ENCODE results near the gene SPRED2. TPM values are rescaled to one million over a fixed set of nuclear protein-coding genes. Genes with fewer than 3 reads are reported as not detected.

The SPRED2 gene
- polyA plus RNA-seq, 1 donor, result 41.2 TPM

DNA sequence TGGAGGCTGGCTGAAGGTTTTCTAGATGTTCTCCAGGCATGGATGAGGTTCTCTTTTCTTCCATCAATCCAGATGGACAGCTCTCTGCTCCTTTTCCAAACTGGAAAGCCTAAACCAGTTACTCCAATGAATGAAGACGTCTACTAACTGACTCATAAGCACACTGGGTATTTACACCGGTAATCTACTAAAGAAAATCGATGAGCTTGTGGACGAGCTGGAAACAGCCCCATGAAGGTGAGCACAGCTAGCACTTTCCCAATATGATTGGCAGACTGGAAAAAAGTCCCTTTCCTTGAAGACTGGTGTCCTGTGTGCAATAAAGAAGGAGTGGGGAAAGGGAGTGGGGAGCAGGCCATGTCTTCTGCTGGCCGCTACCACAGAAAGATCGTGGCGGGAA, 120.8 kb downstream of the SPRED2 start:
- DNase-seq, result no peak

DNA sequence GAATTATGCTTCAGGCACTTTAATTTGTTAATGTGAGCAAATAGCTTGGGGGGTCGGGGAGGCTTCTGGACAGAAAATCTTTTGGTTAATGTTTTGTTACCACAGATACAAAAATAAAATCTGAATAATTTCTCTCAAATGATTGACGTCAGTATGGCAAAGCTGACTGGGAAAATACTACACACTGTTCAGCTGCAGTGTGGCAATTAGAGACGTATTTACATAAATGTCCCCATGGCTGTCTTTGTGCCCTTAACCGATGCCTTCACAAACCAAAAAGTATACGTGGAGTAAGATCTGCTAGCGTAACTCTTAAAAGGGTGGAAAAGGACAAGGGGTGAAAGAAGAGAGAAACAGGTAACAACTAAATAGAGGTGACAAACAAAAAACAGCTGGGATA, 121.3 kb downstream of the SPRED2 start:
- DNase-seq, result no peak

DNA sequence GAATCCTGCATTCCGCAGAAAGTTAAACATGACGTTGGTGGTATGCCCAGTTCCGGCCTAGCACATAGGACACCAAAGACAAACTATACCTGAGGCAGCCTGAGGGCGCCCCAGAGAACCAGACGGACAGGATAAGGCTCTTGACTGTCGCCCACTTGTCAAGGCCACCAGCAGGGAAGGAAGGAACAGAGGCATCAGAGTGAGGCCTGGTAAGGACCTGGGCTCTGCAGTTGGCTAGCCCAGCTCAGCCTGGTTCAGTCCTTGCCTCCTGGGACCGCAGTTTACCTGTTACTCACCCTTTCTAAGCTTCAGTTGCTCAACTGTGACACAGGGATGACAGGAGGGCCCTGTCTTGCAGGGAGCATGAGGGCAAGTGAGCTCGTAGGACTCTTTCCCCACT, 122.7 kb downstream of the SPRED2 start:
- no peak for DNase-seq

DNA sequence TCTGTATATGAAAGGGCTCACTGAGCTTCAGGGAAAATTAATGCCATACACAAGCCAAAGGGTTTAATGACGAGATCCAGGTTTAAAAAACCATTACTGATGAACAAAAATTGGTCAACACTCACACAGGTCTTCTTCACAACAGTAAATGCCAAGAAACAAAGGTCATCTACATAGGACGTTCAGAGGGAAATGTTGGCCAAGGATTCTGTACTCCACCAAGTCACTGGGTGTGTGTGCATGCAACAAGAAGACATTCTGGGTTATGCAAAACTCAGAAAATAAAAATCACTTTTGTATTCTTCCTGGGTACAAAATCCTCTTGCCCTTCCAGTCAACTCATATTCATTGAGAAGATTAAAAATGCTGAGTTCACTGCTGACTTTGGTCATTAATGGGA, 126.5 kb downstream of the SPRED2 start:
- no peak for DNase-seq

DNA sequence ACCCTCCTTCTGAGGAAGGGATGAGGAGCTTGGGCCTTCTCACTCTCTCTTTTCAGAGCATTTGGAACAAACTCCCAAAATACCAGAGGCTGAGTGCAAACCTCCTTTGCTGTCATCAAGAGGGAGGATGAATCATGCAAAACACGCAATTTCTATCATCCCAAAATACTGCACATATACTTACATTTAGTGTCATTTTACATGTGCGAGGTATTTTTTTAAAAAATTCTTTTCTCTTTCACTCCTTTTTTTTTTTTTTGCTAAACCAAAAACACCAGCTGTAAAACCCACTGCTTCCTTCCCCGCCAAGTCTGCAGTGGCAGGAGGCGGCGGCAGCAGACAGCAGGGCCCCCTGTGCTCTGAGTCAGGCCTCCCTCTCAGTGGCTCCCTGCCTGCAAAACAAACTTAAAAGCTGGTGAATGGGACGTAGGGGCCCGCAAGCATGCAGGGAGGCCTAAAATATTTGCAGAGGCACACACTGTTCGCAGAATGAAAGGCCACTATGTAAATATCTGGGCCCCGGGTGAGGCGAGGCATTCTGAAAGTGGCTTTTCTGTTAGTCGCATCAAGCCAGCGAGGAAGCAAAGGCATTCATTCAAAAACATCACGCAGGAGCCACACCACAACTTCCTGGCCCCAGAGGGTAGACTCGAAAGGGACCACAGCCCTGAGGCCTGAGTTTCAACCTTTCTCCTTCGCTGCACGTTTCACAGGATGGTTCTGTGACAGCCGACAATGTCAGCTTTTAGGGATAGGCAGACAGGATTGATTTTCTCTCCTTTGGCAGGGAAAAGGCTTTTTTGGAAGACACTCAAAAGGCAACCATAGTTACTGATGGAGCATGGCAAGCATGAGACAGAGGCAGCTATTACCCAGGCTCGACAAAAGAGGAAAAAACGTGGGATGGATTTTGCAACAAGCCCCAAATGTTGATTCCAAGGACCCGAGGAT, 131.4 kb downstream of the SPRED2 start:
- no peak for DNase-seq

DNA sequence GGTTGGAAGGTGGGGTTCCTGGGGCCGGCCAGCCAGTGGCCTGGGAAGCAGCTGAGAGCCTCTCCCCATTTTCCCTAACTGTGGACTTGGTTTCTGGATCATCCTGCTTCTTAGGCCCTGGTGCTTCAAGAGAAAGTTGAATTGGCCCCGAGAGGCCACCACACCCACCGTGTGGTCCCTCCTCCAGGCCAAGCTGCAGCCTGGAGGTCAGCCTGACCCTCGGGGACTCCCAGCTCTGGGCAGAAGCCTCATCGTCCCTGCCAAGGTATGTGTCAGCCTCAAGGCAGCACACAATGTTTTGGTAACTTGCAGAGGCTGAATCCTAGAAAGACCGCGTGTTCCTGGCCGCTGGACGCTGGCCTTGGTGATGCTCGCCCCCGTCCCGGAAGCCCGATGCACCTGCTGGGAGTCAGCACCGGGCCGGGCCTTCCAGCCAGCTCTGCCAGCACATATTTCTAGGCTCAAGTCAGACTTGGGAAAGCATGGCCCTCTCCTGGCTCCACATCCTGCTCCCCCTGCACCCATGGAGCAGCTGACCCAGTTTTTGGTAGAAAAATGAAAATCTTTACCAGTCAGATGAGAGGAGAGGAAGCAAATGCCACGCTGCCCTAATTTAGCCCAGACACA, 132.2 kb downstream of the SPRED2 start:
- no peak for DNase-seq

DNA sequence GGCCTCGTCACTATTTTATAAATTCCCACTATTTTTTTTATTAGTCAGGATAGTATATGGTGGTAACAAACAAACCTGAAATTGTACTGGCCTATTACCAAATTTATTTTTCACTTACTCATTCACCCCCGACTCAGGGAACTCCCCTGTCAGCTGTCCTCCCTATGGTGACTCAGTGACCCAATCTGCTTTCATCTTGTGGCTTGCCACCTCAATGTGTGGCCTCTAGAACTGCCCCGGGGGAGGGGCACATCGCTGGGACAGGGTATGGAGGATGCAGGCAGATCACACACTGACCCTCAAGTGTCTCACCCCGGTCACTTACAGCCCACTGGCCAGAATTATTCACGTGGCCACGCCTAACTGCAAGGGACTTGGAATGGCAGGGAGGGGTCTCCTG, 133.2 kb downstream of the SPRED2 start:
- DNase-seq, result no peak

DNA sequence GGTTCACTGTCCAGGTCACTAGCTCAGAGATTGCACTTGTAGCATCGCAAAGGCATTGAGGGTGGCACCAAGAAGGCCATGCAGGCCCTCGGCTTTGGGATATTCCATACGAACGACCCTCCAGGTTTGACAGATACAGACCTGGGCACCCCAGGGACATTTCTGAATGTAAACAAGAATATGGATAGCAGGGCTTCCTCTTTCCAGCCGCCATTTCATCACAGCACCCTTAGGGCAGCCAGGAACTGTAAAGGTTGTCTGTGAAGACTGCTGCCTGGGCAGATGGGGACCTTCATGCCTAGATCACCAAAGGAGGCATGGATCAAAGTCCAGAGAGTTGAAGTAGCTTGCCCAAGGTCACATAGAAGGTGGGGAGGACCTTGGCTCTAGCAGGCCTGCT, 134.3 kb downstream of the SPRED2 start:
- DNase-seq, result no peak

DNA sequence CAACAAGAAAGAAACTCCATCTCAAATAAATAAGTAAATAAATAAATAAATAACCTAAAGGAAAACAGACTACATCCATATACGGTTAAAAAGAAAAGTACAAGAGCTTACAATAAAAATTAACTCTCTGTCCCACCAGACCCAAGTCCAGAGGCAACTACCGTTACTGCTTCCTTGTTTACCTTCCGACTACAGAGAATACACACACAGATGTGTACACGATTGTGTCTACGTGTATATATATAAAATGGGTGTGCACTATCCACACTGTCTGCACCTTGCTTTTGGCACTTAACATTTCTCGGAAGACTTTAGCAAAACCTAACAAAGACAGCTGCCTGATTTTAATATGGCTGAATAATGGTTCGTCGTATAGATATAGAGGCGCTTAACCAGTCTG, 134.9 kb downstream of the SPRED2 start:
- no peak for DNase-seq

DNA sequence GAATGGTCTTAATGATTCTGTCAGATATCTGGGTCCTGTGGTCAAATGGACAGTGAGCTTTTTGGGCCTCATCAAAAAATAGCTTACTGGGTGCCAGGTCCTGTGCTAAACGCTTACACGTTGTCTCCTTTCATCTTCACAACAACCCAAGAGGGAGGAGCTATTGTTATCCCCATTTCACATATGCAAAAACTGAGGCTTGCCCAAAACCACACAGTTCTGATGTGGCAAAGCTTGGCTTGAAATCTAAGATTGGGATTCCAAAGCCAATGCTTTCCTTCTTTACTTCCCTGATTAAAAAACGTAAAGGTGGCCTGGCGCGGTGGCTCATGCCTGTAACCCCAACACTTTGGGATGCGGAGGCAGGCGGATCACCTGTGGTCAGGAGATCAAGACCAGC, 135.4 kb downstream of the SPRED2 start:
- DNase-seq, result no peak

DNA sequence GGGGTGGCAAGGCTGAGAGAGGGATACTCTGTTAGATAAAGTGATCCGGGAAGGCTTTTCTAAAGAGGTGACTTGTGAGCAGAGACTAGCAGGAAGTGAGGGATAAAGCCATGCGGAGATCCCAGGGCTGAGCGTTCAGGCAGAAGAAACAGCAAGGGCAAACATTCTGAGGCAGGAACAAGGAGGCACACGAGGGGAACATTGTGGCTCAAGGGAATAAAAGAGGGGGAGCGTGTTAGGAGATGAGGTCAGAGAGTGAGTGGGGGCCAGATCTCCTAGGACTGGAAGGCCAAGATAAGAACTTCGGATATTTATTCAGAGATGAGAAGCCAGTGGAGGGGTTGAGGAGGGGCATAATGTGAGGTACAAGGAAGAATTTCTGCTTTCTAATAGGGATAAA, 137.7 kb downstream of the SPRED2 start:
- no peak for DNase-seq

DNA sequence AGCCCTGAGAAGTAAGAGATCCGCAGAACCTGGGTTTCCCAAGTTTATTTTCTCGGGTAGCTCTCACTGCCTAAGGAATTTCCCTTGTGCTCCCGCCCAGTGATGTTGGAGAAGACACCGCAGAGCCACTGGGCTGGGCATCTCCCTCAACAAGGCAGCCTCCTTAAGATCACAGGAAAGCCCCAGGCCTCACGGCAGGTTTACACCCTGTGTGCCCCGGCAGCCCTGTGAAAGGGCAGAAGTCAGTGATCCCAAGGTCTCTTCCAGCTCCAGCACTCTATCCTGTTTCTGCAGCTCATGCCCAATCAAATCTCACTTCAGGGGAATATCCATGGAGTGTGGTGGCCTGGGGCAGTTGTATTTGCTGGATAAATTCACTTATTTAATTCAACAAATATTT, 138.3 kb downstream of the SPRED2 start:
- DNase-seq, result no peak

DNA sequence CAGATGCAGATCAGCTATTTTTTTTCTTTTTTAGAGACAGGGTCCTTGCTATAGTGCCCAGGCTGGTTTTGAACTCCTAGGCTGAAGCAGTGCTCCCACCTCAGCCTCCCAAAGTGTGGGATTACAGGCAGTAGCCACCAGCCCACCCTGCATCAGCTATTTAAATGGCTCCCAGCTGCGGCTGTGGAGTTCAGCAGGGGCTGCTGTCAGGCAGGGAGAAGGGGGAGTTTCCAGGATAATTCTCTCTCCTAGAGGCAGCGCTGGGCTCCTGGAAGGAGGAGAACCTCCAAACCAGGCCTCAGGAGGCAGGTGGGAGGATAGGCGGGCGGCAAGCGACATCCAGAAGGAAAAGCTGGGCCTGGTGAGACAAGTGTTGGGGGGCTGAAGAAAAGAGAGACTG, 139.0 kb downstream of the SPRED2 start:
- DNase-seq, result no peak

DNA sequence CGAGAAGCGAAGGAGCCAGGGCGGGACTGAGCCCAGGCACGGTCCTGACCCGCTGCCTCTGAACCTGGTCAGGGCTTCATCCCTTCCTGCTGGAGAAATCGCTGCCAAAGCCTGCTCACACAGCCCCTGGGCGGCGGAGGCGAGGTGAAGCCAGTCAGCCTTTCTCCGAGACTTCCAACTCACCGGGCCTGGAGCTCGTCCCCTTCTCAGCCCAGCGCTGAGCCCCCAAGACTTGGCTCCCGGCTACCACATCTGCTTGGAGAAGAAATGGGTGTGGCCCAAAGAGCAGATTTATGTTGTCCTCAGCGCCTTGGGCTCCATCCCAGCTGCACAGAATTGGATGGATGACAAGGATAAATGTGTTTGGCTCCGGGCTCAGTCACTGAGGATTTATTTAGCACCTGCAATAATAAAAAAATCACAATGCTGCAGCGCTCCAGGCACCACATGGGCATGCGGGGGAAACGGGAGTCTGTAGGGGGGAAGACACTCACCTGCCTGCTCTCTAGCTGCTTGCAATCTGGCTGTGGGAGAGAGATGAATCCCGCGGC, 139.9 kb downstream of the SPRED2 start:
- no peak for DNase-seq

DNA sequence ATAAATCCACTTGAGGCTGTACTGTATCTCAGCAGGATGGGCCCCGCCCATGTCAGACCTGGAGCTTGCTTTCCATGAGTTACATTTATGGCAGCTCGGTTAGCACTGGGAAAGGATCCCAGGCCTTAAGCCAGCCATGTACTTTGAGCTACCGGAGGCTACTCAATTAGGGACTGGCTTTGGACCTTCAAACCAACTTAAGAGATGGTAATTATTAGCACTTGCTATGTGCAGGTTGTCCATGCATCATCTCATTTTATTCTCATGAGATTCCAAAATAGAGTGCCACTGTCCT, 140.3 kb downstream of the SPRED2 start:
- DNase-seq, result no peak

DNA sequence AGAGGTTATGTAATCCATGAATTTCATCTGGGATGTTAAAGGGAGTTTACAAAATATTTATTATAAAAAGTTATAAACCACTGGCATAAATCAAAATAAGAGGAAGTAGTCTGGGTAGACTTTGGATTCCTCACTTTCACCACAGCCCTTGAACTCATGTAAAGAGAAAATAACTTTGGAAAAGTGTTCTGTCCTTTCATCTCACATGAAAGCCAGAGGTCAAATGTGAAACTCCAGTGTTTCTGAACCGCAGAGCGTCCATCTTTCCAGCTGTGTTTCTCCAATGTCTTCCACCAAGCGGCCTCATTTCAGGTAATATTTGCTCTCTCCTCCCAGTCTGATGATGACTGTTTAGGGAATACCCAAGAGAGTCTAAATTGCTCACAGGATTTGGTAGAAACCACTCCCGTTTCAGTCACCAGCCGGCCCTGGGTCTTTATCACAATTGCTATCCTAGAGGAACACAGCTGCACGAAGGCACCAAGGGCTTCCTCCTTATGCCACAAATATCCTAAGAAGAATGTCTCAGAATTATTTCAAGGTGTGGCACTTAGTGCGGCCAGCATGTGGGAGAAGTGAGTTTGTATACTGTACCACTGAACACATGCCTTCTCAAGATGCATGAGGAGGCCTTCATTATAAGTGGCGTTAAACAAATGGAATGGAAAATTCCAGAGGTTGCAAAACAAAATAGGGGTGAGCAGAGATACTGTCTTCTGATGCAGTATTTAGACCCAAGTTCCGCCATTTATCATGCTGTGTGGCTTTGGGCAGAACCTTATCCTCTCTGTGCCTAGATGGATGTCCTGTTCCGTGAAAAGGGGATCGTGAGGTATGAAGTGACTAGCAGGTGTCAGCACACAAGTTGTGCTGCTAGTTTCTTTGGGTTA, 140.9 kb downstream of the SPRED2 start:
- DNase-seq, result no peak

DNA sequence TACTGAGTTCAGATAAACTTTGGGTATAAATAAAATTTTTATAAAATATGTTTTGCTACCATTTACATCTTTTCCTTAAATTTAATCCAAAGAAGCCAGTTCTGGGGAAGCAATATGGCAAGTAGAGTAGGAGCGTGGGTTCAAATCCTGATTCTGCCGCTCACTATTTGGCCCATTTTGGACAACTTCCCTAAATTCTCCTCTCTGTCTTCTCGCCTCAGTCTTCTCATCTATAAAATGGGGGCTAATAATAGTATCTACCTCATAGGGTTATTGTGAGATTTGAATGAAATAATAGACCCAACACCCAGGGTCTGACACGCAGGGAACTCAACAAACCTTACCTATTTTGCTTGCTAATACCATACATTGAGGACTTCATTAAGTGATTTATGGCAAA, 145.0 kb downstream of the SPRED2 start:
- no peak for DNase-seq

DNA sequence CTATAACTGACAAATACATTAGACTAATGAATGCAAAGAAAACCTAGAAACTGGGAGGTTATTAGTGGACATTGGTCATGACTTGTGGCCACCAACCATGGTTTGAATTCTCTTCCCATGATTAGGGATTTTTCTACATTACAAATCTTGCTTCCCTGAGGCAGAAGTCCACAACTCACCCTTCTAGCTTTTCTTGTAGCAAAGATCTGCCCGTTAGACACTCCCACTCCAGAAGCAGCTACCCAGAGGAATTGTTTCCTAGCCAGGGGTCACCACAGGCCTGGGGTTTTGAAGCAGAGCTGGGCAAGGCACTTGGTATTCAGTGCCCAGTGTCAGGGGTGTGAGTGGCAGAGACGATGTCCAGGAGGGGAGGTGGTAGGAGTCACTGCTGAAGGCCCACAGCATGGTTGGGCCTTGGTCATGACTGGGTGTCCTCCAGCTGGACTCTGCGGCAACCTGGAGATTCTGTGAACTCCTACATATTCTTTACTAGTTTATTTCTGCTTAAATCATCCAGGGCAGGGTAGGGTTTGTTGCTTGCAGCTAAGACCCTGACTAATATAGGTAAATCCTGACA, 149.8 kb downstream of the SPRED2 start:
- DNase-seq, result no peak

DNA sequence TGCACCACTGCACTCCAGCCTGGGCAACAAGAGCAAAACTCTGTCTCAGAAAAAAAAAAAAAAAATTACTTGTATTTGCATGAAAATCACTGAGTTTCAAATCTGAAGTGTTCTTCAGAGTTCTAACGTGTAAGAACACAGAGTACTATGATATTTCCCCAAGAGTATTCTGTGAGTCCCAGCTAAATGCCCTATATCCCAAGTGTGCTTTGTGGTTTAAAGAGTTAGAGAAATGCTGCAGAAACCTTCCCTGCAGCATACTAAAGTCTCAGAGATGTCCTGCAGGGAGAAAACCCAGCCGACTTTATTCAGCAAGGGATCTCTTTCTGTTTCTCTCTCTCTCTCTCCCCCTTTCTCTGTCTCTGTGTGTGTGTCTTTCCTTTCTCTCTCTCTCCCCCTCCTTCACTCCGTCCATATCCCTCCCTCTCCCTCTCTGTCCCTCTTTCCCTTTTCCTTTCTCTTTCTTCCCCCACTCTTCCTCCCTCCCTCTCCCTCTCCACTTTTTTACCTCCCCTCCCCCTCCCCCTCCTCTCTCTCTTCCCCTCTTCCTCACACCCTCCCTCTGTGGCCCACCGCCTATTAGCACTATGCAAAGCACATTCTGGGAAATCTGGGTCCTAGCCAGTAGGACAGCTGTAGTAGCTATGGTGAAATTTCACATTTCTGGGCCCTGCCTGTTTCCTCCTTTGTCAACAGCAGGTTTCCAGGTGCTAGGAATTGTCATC, 150.6 kb downstream of the SPRED2 start:
- no peak for DNase-seq

DNA sequence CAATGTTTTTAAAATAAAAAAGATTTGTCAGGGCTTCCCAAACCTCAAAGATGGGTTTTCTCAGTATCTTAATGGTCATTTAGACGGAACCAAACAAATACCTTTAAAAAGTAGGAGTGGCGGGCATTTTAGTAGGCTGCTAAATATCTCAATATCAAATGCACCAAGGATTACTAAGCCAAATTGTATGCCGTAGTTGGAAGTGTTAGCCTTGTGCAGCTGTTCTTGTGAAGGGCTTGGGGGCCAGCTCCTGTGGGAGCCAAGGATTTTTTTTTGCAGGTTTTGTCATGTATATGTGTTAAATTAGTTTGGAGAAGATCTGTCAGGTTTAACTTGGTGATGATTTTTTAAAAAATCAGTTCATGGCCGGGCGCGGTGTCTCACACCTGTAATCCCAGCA, 152.6 kb downstream of the SPRED2 start:
- no peak for DNase-seq

DNA sequence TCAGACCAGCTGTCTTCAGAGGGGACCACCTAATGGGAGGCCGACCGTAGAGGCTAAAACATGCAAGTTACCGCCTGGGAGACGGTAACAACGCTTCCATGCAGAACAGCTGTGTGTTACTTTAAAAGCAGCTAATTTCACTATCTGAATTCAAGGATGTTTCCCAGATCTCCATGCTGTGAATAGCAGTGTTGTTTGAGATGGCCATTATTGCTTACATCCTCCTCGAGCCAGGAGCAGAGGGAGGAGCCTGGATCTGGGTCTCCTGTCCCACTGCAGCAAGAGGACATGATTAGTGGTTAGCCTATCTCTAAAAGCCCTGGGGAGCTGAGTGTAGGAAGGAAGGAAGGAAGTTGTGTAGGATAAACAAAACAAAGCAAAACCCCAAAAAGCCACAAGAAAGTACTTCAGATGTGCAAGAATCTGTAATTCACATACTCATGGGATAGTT, 153.8 kb downstream of the SPRED2 start:
- no peak for DNase-seq
